Mammary epithelial cell (primary cell): ENCODE results near the gene PIK3R3.

Experiments
- EZH2 ChIP-seq: IDR thresholded peaks from 2 replicates; pipeline ENCODE4 v1.6.1; 2012; ENCODE audit warnings: low read length, inconsistent platforms, borderline replicate concordance
- TF ChIP-seq, protein P1 (sequence below), 2 donors: IDR thresholded peaks in 1 of 2; conservative IDR thresholded peaks in 1 of 2; 2 replicates each; pipeline ENCODE4 v1.5.1; 2011 to 2012; ENCODE audit warnings: inconsistent platforms in 2 of 2, low read length in 2 of 2, mild to moderate bottlenecking in 2 of 2, control low read depth in 1 of 2, low read depth in 1 of 2; ENCODE audit not compliant: insufficient read depth in 1 of 2; ENCODE audit errors: extremely low read depth in 1 of 2

DNA sequence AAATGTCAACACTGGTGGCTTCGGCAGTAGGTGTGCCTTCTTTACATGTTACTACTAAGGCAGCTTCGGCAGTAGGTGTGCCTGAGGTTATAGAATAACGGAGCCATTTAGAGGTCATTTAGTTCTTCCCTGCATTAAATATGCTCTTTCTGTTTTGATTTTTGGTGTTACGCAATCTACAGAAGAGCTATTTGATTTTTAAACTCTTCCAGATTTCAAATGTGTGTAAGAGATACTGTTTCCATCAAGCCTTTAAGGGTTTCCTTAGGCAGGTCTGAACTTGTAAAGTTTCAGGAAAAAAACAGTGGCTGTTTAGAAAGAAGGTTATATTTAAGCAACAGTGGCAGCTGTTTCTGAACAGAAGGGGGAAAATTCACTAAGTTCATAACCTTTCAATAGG is 54.8 kb downstream of the PIK3R3 start:
- no peak for TF ChIP-seq EZH2
- TF ChIP-seq, protein P1, sequence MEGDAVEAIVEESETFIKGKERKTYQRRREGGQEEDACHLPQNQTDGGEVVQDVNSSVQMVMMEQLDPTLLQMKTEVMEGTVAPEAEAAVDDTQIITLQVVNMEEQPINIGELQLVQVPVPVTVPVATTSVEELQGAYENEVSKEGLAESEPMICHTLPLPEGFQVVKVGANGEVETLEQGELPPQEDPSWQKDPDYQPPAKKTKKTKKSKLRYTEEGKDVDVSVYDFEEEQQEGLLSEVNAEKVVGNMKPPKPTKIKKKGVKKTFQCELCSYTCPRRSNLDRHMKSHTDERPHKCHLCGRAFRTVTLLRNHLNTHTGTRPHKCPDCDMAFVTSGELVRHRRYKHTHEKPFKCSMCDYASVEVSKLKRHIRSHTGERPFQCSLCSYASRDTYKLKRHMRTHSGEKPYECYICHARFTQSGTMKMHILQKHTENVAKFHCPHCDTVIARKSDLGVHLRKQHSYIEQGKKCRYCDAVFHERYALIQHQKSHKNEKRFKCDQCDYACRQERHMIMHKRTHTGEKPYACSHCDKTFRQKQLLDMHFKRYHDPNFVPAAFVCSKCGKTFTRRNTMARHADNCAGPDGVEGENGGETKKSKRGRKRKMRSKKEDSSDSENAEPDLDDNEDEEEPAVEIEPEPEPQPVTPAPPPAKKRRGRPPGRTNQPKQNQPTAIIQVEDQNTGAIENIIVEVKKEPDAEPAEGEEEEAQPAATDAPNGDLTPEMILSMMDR (conservative IDR thresholded peaks at IDR 0.05 in 1 of 2, IDR thresholded peaks at IDR 0.05 in 1 of 2; ENCODE audit: extremely low read depth in 1 of 2, insufficient read depth in 1 of 2, low read depth in 1 of 2, low read length in 2 of 2) = no peak
